GM19099 (cell line): ENCODE measurements around the gene VWA3B.

Source experiments
- POLR2A ChIP-seq: IDR thresholded peaks from 3 replicates; pipeline ENCODE4 v1.6.1; 2011; ENCODE audit warnings: low read depth; ENCODE audit not compliant: insufficient read length; ENCODE audit errors: extremely low read depth

Gene VWA3B

DNA sequence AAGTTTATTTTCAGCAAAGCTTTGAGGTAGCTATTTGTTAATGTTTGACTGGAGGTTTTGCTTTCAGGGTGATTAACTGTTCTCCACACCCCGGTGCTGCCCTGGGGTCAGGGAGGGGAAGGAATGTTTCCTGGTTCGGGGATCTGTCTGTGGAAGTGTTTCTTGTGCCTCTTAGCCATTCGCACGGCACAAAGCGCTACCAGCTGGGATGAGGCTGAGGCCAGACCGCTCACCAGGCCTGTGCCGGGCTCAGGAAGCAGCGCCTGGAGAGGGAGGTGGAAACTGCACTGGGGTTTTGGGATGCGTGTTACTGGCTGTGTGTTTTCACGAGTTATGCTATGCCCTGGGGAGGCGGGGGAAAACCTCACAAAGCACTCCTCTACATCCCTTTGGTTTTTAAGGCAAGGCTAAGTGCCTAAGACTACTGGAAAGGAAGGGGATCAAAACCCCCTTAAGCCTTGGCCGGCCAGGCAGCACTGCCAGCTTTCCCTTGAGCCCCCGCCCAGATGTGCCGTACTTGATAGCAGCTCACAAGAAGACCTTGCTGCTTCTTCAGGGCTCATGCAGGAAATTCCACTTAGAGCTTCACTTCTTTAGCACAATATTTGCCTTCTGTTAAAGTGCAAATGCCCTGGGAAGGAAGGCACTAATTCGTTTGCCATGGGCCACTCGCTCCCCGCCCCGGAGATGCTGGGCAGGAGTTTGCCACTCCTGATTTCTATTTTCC, 193.6 kb downstream of the VWA3B start:
- TF ChIP-seq POLR2A: no peak

DNA sequence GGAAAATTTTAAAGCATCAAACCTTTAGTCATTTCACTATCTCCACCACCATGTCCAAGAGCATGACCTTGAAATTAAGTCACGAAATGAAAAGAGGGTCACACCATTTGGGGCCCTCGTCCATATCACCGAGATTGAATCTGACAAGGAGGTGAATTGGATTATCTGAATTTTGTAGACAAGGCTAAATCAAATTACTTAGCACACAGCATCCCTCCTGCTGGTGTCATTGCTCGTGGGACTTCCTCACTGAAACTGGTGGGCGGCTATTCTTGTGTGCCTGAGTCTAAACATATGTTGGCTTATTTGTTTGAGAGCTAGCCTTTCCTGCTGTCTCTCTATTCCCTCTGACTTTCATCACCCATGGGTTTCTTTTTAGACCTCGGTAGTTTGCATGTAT, 194.6 kb downstream of the VWA3B start:
- TF ChIP-seq POLR2A: no peak

DNA sequence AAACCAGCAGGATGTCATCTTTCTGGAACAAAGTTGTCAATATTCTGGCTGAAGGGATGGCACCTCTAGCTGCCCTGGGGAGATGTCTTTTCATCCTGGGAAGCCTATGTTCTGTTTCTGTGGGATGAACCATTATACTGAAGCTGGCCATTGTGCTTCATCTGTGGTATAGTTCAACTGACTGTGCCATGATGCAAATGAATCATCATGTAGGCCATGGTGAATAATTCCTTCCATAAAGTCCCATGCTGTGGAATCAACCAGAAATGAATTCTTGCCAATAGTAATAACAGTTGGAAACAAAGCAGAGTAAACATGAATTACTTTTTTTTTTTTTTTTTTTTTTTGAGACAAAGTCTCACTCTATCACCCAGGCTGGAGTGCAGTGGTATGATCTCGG, 195.1 kb downstream of the VWA3B start:
- no peak for TF ChIP-seq POLR2A

DNA sequence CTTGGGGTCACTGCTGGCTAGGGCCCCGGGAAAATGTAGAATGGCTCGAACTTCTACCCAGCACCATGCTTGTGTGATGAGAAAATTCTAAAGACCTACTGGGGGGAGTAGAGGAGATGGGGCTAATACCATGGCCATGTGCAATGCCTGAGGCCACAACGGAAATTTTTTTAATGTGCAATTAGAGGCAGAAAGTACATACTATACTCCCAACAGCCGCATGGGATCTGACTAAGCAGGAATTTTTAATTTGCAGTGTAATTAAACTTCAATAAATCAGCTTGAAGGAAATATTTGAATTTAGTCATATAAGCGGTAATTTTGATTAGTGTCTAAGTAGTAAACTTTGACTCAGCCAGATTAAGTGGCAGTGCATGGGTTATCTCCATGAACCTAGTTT, 206.1 kb downstream of the VWA3B start:
- TF ChIP-seq POLR2A: no peak

DNA sequence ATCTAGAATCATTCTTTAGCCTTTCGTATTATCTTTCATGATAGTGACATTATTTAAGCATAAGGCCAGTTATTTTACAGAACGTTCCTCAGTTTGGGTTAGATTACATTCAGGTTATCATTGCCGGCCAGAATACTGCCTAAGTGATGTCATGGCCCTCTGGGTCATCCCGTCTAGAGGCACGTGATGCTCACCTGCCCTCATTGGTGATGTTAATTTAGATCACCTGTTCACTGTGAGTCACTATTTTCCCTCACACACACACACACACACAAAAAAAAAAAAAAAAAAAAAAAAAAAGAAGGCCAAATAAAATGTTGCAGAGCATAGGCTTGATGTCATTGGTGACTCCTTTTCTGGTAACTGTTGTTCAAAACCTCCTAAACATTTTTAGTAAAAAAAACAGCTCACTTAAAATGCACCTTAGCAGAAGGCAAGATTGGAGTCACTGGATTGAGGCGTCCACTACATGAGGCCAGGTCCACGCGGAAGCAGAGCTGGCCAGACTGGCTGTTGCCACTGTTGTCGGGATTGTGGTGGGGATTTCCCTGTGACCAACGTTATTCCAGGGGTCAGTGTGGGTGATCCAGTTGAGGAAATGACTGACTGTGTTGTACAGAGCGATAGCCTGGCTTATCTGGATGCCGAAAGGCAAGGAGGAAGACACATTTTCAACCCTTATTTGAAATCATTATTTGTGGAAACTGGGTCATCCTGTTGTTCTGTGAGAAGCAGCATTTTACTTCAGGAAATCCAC, 207.1 kb downstream of the VWA3B start:
- no peak for TF ChIP-seq POLR2A

DNA sequence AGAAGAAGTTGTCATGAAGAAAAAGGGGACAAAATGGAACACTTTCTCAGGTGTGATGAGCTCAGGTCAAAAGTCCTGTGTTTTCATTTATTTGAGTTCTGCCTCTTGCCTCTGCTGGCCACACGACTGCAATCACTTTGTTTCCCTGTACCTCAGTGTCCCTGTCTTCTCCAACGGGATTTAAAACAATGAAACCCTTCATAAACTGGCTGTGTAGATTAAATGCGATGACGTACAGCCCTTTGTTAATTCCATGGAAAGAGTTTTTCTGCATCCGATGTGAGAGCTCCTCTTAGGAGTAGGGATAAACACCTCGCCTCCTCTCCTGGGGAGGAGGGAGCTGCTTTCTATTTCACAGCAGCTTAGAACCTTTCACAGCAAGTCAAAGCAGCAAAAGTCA, 207.7 kb downstream of the VWA3B start:
- no peak for TF ChIP-seq POLR2A

DNA sequence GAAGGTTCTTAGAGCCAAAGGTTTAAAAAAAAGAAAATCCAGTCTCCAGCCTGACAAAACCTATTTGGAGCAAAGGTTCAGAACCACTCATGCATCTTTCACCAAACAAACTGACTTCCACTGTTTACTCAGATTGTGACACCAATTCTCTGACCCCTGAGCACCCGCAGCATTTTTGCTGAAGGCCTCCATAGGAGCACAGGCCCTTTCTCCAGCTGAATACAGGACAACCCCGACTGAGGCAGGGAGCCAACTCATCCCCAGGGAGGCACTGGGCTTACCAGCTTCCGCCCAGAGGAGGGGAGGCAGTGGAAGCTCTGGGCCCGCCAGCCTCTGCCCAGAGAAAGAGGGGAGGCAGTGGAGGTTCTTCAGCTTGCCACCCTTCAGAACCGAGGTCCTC, 208.3 kb downstream of the VWA3B start:
- TF ChIP-seq POLR2A: no peak

DNA sequence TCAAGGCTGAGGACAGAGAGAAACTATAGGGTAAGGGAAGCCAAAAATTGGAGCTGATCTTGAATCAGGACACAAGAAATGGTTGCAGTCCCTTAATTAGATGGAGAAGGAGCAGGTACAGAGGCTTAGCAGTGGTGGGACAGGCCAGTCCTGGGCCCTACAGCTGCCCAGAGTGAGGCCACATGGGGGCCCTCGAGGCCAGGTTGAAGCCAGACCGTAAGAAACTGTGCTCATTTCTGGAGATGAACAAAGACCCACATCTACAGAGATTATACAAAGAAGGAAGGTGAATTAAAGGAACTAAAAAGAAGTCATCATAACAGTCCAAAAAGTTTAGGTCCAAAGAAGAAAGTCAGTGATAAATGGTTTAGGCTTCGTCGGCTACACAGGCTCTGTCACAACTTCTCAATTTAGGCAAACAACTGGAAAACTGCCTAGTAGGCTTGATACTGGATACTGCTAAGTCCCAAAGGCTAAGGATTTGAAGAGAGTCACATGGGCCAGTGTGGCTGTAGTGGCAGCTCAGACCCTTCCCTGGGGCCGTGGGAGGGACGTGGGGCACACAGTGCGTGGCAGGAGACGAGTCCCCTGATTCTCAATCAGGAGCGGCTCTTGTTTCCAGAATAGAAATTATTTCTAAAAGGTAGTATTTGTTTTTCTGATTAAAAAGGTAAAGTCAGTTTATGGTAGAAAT, 208.9 kb downstream of the VWA3B start:
- TF ChIP-seq POLR2A: no peak

DNA sequence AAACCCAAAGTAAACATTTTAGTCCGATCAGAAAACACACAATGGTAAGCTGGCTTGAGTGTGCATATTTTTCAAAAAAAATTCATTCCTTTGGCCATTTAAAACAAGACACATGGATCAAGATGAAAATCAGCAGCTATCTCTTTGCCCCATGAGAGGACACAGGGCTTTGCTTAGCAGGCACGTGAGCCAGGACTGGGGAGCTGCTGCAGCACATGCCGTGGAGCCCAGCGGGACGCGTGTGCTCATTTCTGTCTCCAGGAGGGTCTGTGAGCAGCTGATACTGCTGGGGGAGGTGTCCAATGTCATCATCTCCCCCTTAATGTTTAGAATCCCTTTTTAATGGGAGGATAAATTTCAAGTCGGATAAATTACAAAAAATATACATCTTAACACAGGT, 209.5 kb downstream of the VWA3B start:
- TF ChIP-seq POLR2A: no peak

DNA sequence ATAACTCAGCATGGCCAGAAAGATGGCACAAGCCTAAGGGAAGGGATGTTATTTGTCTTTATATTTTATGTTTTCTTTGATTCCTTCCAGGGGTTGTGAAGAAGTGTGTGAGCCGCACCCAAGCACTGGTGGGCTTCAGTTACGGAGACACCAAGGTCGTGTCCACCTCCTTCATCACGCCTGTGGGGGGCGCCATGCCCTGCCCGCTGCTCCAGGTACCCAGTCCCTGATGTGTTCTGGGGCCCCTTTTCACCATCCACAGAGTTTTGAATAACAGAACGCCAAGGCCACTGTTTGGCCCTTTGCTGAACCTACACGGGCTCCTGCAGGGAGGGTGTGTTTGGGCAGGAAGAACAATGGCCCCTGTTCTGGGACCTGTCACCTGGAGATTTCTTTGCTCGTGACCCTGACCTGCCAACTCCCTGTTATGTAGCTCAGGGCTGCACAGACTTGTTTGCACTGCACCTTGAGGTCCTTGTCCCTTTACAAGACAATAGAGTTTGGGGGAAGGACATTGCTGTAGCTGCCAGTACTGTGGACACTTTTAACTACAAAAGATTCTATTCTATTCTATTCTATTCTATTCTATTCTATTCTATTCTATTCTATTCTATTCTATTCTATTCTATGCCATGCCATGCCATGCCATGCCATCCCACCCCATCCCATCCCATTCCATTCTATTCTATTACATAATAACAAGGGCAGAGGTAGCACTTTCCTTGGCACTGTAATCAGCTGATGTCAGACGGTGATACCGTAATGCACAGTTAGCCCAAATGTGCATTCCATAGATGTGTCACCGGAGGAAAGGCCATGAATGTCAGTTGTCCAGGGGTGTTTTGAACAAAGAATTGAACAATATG, 211.1 kb downstream of the VWA3B start:
- no peak for TF ChIP-seq POLR2A

DNA sequence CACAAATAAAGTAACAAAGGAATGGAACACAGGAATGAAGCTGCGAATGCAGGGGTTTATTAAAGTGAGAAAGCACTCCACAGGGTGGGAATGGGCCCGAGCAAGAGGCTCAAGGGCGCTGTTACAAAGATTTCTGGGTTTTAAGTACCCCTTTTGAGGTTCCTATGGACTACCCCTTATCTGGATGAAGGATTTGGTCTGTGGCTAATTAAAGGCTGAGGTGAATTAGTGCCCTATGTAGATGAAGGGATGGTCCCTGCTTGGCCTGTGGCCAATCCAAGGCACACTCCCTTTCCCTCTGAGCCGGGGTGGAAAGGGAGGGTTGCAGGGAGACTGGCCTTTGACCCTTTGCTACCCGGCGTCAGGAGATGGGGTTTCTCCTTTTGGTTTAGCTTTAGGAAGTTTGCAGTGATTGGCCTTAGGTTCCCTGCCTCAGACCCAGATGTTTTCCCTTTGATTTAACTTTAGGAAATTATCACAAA, 211.8 kb downstream of the VWA3B start:
- TF ChIP-seq POLR2A: no peak

DNA sequence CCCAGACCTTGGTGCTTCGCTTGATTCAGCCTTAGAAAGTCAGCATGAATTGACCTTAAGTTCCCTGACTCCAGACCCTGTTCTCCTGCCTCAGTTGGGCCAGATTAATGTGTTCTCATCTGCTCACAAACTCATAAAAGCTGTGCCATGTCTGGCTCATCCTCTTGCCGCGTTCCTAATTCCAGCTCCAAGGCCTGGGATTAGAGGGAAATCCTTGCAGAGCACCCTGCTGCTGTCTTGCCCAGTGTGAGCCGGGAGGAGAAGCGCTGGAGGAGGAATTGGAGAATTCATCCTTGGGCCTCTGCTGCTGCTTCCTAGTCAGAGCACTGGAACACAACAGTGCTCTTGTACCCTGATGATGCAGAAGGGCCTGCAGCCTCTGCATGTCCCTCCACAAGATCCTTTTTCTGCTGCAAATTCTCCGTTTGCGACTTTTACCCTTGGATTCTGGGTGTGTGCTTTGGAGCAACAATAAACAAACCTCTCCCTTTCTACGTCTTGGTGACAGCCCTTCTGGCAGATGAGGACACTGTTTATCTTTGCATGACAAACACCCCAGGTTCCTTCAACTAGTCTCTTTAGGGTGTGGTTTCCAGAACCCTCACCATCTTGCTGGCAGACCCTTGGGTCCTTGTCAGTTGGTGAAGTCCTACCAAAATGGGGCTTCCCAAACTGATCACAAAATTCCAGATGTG, 212.4 kb downstream of the VWA3B start:
- TF ChIP-seq POLR2A: no peak

DNA sequence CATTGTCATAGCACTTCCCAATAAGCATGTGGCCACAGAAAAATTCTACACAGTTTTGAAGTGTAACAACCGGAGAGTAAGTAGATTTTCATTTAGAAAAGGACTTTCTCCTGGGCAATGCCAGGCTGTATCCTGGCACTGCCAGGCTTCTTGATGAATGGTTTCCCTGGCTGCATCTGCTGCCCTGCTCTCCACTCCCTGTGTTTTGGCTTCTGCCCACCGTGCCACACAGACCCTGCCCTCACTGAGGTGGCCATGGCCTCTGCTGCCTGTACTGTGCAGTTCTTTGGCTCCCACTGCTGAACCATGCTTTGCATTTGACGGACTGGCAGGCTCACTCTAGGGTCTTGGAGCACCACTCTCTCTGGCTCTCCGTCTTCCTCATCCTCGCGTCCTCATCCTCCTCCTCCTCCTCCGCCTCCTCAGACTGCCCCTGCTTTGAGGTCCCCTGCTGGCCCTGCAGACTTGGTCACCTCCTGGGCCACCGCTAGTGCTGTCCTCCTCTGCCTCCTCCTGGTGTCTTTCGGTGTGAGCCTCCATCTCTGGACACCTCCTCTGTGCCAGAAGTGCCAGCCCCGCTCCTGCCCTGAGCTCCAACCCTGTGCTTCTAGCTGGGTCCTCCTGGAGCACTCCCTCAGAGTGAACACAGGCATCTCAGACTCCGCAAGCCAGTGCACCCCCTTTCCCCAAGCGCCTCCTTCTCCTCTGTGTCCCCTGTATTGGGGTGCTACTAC, 213.3 kb downstream of the VWA3B start:
- no peak for TF ChIP-seq POLR2A

DNA sequence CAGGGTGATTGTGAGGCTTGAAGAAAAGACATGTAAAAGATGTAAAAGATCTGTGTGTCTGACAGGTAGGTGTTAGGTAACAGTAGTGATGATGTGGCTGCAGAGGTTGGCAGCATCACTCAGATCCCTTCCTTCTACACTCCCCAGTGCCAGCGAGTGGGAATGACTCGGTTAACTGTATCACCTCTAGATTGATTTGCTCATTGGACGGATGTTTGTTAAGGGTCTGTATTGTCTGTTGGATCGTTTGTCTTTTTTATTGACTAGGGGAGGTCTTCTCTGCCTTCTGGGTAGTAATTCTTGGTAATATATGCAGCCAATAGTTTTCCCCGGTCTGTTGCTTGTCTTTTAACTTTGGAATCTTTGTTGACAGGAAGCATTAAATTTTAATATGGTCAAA, 214.5 kb downstream of the VWA3B start:
- TF ChIP-seq POLR2A: no peak

DNA sequence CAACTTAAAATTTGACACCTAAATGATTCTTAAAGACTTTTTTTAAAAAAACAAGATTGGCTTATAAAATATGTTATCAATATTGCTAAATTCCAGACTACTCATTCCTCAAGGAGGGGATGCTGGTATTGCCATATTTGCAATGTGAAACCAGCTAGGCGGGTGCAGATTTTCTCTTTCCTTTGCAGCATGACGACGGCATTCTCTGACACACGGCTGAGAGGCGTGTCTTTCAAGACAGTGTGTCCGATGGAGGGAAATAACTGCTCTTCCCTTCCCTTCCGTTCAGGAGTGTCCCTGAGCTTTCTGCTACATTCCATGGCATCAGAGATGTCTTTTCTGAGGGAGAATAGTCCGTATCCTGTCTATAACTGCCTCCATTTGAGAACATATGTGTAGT, 221.1 kb downstream of the VWA3B start:
- no peak for TF ChIP-seq POLR2A
